GM12801 (cell line): ENCODE data around the gene CPEB3.

Experiments used
- TF ChIP-seq, protein P1 (sequence below): IDR thresholded peaks from one replicate; pipeline ENCODE4 v1.5.1; 2011; ENCODE audit warnings: control low read depth; ENCODE audit not compliant: insufficient read length; ENCODE audit errors: extremely low read depth

The CPEB3 gene

DNA sequence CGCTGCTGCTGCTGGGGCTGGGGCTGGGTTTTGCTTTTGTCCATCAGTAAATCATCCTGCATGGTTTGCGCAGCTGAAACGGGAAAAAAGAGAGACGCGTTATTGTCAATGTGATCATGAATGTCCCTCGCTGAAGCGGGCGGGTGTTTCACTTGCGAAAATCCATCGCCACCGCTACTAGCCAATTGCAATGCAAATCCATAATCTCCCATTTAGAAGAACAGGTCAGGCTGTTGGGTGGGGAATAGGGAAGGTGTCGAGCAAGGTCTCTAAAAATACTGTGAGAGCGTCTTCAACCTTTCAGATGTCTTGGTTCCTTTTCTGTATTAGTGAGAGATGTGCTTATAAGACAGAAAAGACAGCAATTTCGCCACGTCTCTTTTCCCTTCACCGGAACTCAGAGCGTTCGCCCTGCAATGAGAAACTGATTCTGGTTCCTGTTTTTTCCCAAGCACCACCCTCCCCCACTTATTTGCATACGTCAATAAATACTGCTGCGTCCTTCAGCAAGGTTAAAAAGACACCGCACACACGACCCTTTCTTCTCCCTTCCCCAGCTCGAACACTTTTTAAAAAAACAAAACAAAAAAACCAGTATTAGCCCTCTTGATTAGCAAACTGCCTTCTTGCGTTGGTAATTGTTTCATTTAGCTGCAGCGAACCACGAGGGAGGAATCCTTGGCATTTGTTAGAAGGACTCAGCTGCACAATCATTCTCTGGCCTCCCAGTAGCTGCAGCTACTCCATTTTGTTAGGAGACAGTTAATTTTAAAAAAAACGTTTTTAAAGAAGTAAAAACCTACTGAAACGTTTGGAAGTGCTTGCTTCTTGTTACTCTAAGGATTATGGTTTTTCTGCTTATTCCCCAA lies 50.4 kb downstream of the CPEB3 start:
- TF ChIP-seq, protein P1, sequence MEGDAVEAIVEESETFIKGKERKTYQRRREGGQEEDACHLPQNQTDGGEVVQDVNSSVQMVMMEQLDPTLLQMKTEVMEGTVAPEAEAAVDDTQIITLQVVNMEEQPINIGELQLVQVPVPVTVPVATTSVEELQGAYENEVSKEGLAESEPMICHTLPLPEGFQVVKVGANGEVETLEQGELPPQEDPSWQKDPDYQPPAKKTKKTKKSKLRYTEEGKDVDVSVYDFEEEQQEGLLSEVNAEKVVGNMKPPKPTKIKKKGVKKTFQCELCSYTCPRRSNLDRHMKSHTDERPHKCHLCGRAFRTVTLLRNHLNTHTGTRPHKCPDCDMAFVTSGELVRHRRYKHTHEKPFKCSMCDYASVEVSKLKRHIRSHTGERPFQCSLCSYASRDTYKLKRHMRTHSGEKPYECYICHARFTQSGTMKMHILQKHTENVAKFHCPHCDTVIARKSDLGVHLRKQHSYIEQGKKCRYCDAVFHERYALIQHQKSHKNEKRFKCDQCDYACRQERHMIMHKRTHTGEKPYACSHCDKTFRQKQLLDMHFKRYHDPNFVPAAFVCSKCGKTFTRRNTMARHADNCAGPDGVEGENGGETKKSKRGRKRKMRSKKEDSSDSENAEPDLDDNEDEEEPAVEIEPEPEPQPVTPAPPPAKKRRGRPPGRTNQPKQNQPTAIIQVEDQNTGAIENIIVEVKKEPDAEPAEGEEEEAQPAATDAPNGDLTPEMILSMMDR = no peak

DNA sequence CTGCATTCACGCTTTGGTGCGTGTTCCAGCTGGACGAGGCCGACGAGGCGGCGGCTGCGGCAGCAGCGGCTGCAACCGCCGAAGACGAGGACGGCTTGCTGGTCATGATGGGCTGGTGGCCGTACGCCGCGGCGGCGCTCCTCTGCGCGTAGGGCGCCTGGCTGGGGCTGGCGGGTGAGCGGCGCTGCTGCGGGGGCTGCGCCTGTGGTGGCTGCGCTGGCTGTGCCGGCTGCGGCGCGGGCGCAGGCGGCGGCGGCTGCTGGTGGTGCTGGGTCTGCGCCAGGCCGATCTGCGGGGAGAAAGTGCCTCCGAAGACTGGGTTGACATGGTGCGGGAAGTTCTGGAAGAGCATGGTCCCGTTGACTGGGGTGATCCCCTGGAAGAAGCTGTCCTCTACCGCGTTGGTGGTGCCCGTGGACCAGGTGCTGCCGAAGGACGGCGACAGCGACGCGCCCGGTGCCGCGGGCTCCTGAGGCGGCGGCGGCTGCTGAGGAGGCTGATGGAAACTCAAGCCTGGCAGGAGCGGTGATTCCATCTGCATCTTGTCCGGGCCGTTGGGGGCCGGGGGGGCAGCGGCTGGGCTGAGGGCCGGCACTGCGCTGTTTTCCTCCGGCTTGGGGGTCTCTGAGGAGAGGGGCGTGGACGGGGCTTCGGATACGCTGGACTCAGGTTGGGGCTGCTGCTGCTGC lies 51.1 kb downstream of the CPEB3 start:
- TF ChIP-seq, protein P1 = no peak

DNA sequence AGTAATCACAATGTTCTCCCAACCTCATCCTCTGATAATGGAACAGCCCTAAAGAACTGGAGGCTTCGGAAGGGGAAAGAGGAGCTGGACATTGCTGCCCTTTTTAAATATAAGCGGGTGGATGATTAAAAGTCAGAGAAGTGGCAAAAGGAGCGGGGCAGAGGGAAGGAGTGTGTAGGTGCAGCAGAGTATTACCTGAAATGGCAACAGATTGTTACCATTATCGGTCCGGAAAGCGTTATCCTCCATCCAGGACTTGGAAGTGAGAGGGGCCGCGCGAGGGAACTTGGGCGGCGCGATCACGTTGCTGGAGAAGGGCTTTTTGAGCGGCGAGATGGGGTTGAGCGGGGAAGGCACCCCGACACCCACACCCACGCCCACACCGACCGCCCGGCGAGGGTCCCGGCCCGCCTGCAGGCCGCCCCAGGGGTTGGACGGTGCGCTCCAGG lies 51.7 kb downstream of the CPEB3 start:
- TF ChIP-seq, protein P1 = no peak

DNA sequence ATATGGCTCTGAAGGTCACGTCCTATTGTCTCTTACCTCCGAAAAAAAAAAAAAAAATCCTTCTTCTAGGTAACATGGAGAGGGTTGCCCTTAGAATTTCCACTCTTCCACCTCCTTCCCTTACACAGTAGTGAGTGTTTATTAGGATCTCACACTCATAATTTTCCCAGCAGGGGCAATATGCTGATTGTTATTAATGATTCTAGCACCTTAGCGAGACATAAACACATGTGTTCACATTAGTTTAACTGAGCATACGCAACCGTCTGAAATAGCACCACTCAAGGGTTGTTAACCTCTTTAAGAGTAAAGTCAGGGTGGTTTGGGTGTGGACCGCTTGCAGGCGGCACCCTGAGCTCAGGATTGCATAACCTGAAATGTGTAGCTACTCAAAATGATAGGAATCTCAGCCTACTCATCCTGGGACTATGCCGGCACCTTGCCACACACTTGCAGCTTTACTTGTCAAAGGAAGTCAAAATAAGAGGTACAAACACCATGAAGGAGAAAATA lies 52.2 kb downstream of the CPEB3 start:
- TF ChIP-seq, protein P1 = no peak

DNA sequence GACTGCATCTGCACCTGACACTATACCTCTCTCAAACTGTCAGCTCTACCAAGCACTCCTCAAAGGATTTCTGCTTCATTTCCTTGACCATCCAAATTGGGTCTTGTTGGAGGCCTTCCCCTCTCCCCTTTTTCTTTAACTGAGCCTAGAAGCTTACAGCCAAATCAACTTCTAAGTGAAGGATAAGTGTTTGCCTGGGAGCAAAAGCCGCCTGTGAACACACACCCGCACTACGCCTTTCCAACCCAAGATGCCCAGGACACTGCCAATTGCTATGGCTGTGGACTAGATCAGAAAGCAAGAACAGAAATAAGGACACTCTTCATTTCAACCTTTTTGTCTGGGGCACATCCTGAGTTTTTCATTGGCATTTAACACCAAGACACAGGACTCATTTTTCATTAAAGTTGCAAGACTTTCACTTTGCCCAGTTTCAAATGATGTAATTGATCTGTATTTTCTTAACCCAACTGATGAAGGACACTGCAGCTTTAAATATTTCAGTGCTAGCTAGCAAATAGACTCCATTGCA lies 52.8 kb downstream of the CPEB3 start:
- TF ChIP-seq, protein P1 = no peak

DNA sequence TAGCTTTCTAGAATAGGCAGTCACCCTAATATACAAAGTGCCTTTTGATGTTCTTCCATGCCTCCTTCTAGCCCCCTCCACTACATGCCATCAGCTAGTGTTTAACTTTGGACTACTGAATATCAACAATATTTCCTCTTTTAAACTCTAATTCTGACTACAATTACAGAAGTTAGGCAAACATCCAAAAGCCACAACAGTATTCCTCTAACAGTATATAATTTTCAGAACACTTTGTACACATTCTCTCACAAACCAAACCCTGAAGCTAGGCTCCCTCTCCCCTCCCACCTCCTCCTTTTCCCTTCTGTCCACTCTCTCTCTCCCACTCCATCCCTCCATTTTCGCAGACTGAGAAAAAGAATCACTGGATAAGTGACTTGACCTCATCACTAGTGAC lies 59.7 kb downstream of the CPEB3 start:
- TF ChIP-seq, protein P1 = no peak

DNA sequence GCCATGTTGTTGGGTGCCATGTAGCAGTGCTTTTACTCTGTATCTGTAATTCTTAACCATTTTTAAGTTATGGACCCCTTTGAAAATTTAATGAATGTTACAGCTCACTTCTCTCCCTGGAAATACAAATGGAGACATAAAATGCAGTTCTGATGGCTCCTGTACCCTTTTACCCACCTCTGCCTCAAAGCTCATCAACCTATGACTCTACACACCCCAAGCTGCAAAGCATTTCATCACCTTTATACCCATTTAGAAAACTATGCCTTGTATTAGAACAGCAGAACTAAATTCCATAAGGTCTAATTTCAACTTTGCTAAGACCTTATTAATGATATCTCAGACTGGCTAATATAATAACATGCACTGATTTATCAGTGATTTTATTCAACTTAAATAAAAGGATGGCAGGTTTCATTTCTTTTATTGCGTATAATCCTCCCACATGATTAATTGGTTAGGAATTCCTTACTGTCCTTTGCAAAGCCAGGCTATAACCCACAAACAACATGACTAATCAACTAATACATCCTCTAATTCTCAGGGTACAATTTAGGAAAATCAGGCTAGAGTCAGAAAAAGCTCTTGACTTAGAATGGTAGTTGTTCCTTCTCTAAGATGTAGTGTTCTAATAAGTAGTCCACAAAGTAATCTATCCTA lies 68.1 kb downstream of the CPEB3 start:
- TF ChIP-seq, protein P1 = no peak
